Measurements from ENCODE around the gene MSH3.

MSH3 gene

GRCh38 chr5:80654391-80655230 lies at the start of gene MSH3, which contains the start of gene DHFR:
TSS of gene MSH3 (plus strand) at chr5:80654652. CDS start at chr5:80654728, 76 bp downstream.
TSS of gene DHFR (minus strand) at chr5:80654983. CDS start at chr5:80654489, 494 bp downstream.
- Mint-ChIP-seq H3K4me1 (peaks cover 38% of the 10 kb centered on the region), H3K27ac (peak within 1 kb of the TSS; percentile 97), H3K9me3 (no peaks in the 10 kb centered on the region), H3K36me3 (peaks cover 35% of the 10 kb centered on the region), H3K4me3 (peak within 1 kb of the TSS; percentile 87), H3K27me3 (no peaks in the 10 kb centered on the region)
- DNase-seq = peak; percentile 92
- CTCF ChIA-PET = interaction anchor here (2.6 kb wide), 1 partner anchor 15 kb away, joined by 9 read pairs; no protein-coding TSS in a partner anchor

DNA sequence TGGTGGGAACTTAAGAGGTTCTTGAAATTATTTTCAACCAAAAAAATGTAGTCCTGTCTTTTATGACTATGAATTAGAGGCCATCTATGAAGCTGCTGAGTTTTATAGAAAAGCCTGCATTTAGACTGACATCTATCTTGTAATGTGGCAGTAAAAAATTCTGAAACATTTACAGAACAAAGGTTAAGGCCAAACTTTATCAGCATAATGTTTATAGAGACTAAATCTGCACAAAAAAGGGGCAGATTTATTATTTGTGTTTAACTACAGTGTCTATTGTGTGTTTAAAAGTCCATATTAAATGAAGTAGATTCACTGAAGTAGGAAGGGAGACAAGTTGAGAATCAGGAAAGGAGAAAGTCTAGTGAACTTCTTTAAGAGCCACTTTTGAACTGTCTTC lies 47.1 kb upstream of the MSH3 start:
- H3K4me1 Mint-ChIP-seq = peaks cover 2% of the 10 kb centered on the region

DNA sequence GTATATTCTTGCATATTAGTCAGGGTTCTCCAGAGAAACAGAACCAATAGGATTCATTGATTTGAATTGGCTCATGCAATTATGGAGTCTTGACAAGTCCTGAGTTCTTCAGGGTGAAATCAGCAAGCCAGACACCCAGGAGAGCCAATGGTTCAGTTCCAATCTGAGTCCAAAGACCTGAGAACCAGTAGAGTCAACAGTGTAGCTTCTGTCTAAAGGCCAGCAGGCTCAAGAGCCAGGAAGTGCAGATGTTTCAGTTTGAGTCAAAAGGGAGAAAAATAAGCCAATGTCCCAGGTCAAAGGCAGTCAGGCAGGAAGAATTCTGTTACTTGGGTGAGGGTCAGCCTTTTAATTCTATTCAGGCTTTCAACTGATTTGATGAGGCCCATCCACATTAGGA lies 46.6 kb upstream of the MSH3 start:
- H3K4me3 Mint-ChIP-seq = no peak overlapping the region
- no peak overlapping the region for H3K27ac Mint-ChIP-seq
- DNase-seq = no peak
- CTCF ChIA-PET = no interaction called here
- H3K27me3 Mint-ChIP-seq = no peaks in the 10 kb centered on the region
- H3K36me3 Mint-ChIP-seq = peaks cover 1% of the 10 kb centered on the region
- peaks cover 2% of the 10 kb centered on the region for H3K4me1 Mint-ChIP-seq
- H3K9me3 Mint-ChIP-seq = peaks cover 4% of the 10 kb centered on the region

More for the DNA sequence above, 47.1 kb upstream of the MSH3 start:
- H3K36me3 Mint-ChIP-seq = peaks cover 1% of the 10 kb centered on the region
- no peak overlapping the region for H3K4me3 Mint-ChIP-seq
- CTCF ChIA-PET = no interaction called here
- peaks cover 4% of the 10 kb centered on the region for H3K9me3 Mint-ChIP-seq
- DNase-seq = no peak
- no peak overlapping the region for H3K27ac Mint-ChIP-seq
- no peaks in the 10 kb centered on the region for H3K27me3 Mint-ChIP-seq

DNA sequence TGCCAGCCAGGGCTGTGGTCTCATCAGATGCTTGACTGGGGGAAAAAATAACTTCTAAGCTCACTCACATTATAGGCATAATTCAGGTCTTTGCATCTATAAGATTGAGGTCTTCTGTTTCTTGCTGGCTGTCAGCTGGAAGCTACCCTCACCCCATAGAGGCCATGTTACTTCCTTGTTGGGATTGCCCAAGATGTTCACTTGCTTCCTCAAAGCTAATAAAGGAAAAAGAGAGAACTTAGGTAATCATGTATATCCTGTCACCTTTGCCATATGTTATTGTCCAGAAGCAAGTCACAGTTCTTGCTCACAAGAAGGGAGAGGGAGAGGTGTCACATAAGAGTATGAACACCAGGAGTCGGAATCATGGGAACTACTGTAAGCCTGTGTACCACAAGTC lies 45.7 kb upstream of the MSH3 start:
- Mint-ChIP-seq H3K36me3 (peaks cover 1% of the 10 kb centered on the region), H3K9me3 (peaks cover 4% of the 10 kb centered on the region), H3K27me3 (no peaks in the 10 kb centered on the region), H3K4me1 (peaks cover 2% of the 10 kb centered on the region), H3K27ac (no peak overlapping the region), H3K4me3 (no peak overlapping the region)
- CTCF ChIA-PET = no interaction called here
- no peak for DNase-seq

DNA sequence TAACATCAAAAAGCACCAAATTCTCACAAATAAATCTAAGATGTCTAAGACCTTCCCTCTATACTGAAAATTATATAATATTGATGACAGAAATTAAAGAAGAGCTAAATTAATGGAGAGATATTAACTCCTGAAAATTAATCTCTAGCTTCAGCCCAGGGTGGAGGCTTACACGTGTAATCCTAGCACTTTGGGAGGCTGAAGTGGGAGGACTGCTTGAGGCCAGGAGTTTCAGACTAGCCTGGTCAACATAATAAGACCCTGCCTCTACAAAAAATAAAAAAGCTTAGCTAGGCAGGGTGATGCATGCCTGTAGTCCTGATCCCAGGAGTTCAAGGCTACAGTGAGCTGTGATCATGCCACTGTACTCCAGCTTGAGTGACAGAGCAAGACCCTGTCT lies 44.8 kb upstream of the MSH3 start:
- H3K27ac Mint-ChIP-seq = no peak overlapping the region

GRCh38 chr5:80615266-80615914 lies 39.1 kb upstream of the MSH3 start:
- Mint-ChIP-seq H3K36me3 (peaks cover 10% of the 10 kb centered on the region), H3K4me1 (peaks cover 4% of the 10 kb centered on the region), H3K4me3 (no peak overlapping the region), H3K27me3 (no peaks in the 10 kb centered on the region), H3K27ac (no peak overlapping the region), H3K9me3 (peaks cover 2% of the 10 kb centered on the region)
- CTCF ChIA-PET = no interaction called here
- DNase-seq = no peak

More for the DNA sequence above, 44.8 kb upstream of the MSH3 start:
- peaks cover 2% of the 10 kb centered on the region for H3K4me1 Mint-ChIP-seq
- peaks cover 1% of the 10 kb centered on the region for H3K36me3 Mint-ChIP-seq
- no peak for DNase-seq
- no peaks in the 10 kb centered on the region for H3K27me3 Mint-ChIP-seq
- H3K4me3 Mint-ChIP-seq = no peak overlapping the region
- peaks cover 4% of the 10 kb centered on the region for H3K9me3 Mint-ChIP-seq
- CTCF ChIA-PET = no interaction called here

DNA sequence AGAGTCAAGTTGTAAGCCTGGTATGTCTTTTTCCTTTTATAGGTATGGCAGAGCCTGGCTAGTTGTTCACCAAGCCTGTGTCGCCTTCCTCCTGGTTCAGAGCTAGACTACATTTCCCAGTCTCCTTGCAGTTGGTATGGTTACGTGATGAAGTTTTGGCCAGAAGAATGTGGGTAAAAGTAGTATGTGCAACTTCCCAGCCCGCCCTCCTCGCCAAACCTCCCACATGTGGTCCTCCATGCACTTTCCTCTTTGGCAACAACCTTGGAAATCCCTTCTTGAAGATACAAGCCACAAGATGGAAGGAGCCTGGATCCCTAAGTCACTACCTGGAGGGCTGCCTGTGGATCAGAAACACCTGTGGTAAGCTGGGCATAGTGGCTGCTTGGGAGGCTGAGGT lies 36.0 kb upstream of the MSH3 start:
- Mint-ChIP-seq H3K4me1 (peaks cover 4% of the 10 kb centered on the region), H3K4me3 (no peak overlapping the region), H3K27ac (no peak overlapping the region), H3K27me3 (no peaks in the 10 kb centered on the region), H3K36me3 (peaks cover 29% of the 10 kb centered on the region), H3K9me3 (no peaks in the 10 kb centered on the region)
- DNase-seq = no peak
- CTCF ChIA-PET = no interaction called here

- DNase-seq = no peak
- H3K36me3 Mint-ChIP-seq = peaks cover 30% of the 10 kb centered on the region
Observed at GRCh38 chr5:80619086-80619485, 35.4 kb upstream of the MSH3 start.

DNA sequence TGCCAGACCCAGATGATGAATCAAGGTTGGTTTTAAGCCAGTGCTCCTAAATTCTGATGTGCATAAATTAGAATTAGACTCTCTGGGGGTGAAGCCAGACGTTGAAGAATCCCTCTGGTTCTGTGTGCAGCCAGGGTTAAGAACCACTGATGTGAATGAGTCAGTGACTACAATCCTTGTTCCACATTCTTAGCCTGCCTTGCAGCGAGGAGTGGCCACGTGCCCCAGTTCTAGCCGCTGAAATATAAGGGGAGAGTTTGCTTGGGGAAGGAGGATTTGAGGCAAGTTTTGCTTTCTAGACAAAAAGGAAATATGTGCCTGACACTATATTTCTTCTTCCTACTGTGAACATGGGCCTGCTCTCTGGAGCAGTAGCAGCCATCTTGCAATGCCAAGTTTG lies 34.2 kb upstream of the MSH3 start:
- H3K27me3 Mint-ChIP-seq = no peaks in the 10 kb centered on the region
- H3K27ac Mint-ChIP-seq = no peak overlapping the region
- no peak overlapping the region for H3K4me3 Mint-ChIP-seq
- no peaks in the 10 kb centered on the region for H3K9me3 Mint-ChIP-seq
- H3K36me3 Mint-ChIP-seq = peaks cover 31% of the 10 kb centered on the region
- CTCF ChIA-PET = no interaction called here
- H3K4me1 Mint-ChIP-seq = peaks cover 4% of the 10 kb centered on the region
- DNase-seq = no peak

More at GRCh38 chr5:80619086-80619485, 35.4 kb upstream of the MSH3 start:
- CTCF ChIA-PET = no interaction called here
- Mint-ChIP-seq H3K27me3 (no peaks in the 10 kb centered on the region), H3K4me1 (peaks cover 4% of the 10 kb centered on the region), H3K27ac (no peak overlapping the region), H3K4me3 (no peak overlapping the region), H3K9me3 (no peaks in the 10 kb centered on the region)

GRCh38 chr5:80622756-80623155 lies 31.7 kb upstream of the MSH3 start:
- no peaks in the 10 kb centered on the region for H3K27me3 Mint-ChIP-seq
- H3K4me1 Mint-ChIP-seq = no peaks in the 10 kb centered on the region
- peaks cover 37% of the 10 kb centered on the region for H3K36me3 Mint-ChIP-seq
- H3K27ac Mint-ChIP-seq = no peak overlapping the region
- CTCF ChIA-PET = no interaction called here
- no peak for DNase-seq
- H3K4me3 Mint-ChIP-seq = no peak overlapping the region
- H3K9me3 Mint-ChIP-seq = no peaks in the 10 kb centered on the region

- Mint-ChIP-seq H3K36me3 (peaks cover 32% of the 10 kb centered on the region), H3K9me3 (no peaks in the 10 kb centered on the region), H3K4me1 (no peaks in the 10 kb centered on the region), H3K27me3 (no peaks in the 10 kb centered on the region), H3K27ac (no peak overlapping the region), H3K4me3 (no peak overlapping the region)
- CTCF ChIA-PET = no interaction called here
- DNase-seq = no peak
Observed at GRCh38 chr5:80623999-80624398, 30.5 kb upstream of the MSH3 start.

GRCh38 chr5:80625230-80625629 lies 29.2 kb upstream of the MSH3 start:
- Mint-ChIP-seq H3K4me1 (no peaks in the 10 kb centered on the region), H3K27ac (no peak overlapping the region)
- CTCF ChIA-PET = no interaction called here

GRCh38 chr5:80629281-80629680 lies 25.2 kb upstream of the MSH3 start:
- Mint-ChIP-seq H3K27ac (no peak overlapping the region), H3K4me1 (no peaks in the 10 kb centered on the region), H3K9me3 (no peaks in the 10 kb centered on the region), H3K27me3 (no peaks in the 10 kb centered on the region), H3K36me3 (peaks cover 43% of the 10 kb centered on the region), H3K4me3 (no peak overlapping the region)
- DNase-seq = no peak
- CTCF ChIA-PET = no interaction called here

More at GRCh38 chr5:80625230-80625629, 29.2 kb upstream of the MSH3 start:
- Mint-ChIP-seq H3K4me3 (no peak overlapping the region), H3K9me3 (no peaks in the 10 kb centered on the region), H3K27me3 (no peaks in the 10 kb centered on the region), H3K36me3 (peaks cover 37% of the 10 kb centered on the region)
- DNase-seq = no peak

DNA sequence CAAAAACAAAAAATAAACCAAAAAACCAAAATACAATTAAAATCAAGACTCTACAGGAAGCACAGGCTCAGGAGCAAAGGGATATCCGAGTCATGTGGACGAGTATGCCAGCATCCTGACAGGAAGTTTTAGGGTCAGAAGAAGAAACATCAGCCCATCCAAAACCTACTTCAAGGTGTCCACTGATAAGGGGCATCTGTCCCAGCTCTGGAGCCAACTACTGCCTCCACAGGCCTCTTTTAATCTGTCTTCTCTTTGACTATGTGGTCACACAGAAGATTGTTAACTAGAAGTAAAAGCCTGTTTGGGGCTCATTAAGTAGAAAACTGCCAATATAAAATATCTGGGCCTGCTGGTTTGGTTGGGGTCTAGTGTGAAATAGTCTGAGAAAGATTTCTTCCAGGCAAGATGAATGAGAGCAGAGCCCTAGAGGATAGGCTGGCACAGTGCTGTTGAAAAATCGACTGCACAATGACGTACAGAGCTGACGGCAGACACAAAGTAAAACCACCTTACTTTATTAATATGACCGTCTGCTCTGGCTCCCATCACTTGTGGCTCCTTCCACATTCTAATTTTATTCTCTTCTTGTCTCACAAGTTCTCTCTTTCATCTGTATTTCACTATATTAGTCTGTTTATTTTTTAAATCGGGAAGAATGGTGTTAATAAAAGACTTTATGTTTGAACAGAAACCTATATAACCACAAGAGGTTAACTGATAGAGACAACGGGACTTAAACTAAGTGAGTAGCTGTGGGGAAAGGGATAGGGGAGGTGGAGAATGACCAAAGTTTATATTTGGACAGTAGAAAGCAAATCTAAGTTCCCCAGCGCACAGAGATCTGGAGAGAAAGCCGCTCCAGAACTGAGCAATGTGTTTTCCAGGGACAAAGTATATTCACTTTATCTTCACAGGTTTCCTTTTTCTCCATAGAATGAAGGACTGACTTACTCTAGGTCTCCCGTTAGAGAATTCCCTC lies 22.9 kb upstream of the MSH3 start:
- Mint-ChIP-seq H3K27ac (no peak overlapping the region), H3K36me3 (peaks cover 47% of the 10 kb centered on the region)

More for the DNA sequence above, 22.9 kb upstream of the MSH3 start:
- Mint-ChIP-seq H3K27me3 (no peaks in the 10 kb centered on the region), H3K4me1 (peaks cover 2% of the 10 kb centered on the region), H3K4me3 (no peak overlapping the region), H3K9me3 (no peaks in the 10 kb centered on the region)
- DNase-seq = no peak
- CTCF ChIA-PET = no interaction called here

Measured in activated naive CD4-positive, alpha-beta T cell treated with anti-CD3 and anti-CD28 coated beads, Interleukin-2, amount 10 ng/mL, durations not matched to agents 7 days and 5 days (primary cell).